ENCODE measurements around the gene OSBPL5.

GRCh38 chr11:3157381-3158130 lies 7.6 kb downstream of the OSBPL5 start:
- TF ChIP-seq FOXM1 (IDR thresholded peaks at IDR 0.05; ENCODE audit: borderline replicate concordance) (no peak), SP1 (IDR thresholded peaks at IDR 0.05) (no peak), SUZ12 (IDR thresholded peaks at IDR 0.05) (no peak), ZNF384 (IDR thresholded peaks at IDR 0.05) (no peak), FOXA1 (IDR thresholded peaks at IDR 0.05) (no peak), FOXK2 (IDR thresholded peaks at IDR 0.05) (no peak)
